CD4-positive, alpha-beta T cell treated with Interleukin-12 subunit alpha and Interleukin-12 subunit beta, for 1 hour (primary cell): Measurements from ENCODE around the gene LINGO1.

Experiments
- DNase-seq: peaks from one replicate; pipeline ENCODE4 v3.0.0-alpha.2; 2020

Gene LINGO1

GRCh38 chr15:77589839-77590238, 42.9 kb downstream of the LINGO1 start:
- no peak for DNase-seq

- DNase-seq: no peak
Observed at GRCh38 chr15:77588126-77588525, 44.6 kb downstream of the LINGO1 start.

GRCh38 chr15:77584691-77585090, 48.0 kb downstream of the LINGO1 start:
- no peak for DNase-seq

- no peak for DNase-seq
Observed at GRCh38 chr15:77584201-77584600, 48.5 kb downstream of the LINGO1 start.

GRCh38 chr15:77582763-77583162, 49.9 kb downstream of the LINGO1 start:
- DNase-seq: no peak

- DNase-seq: no peak
Observed at GRCh38 chr15:77581896-77582569, 50.7 kb downstream of the LINGO1 start.

GRCh38 chr15:77580996-77581682, 51.6 kb downstream of the LINGO1 start:
- no peak for DNase-seq

GRCh38 chr15:77579498-77580188, 53.1 kb downstream of the LINGO1 start:
- DNase-seq: no peak

- DNase-seq: no peak
Observed at GRCh38 chr15:77578641-77579372, 53.9 kb downstream of the LINGO1 start.

- DNase-seq: no peak
Observed at GRCh38 chr15:77577366-77577950, 55.3 kb downstream of the LINGO1 start.

GRCh38 chr15:77576538-77576937, 56.2 kb downstream of the LINGO1 start:
- no peak for DNase-seq

- DNase-seq: no peak
Observed at GRCh38 chr15:77575203-77575934, 57.3 kb downstream of the LINGO1 start.

GRCh38 chr15:77574521-77575202, 58.0 kb downstream of the LINGO1 start:
- DNase-seq: no peak

GRCh38 chr15:77573802-77574201, 58.9 kb downstream of the LINGO1 start:
- no peak for DNase-seq

GRCh38 chr15:77572186-77572585, 60.5 kb downstream of the LINGO1 start:
- DNase-seq: no peak

GRCh38 chr15:77571741-77572140, 61.0 kb downstream of the LINGO1 start:
- DNase-seq: no peak

- DNase-seq: no peak
Observed at GRCh38 chr15:77571181-77571580, 61.5 kb downstream of the LINGO1 start.

- no peak for DNase-seq
Observed at GRCh38 chr15:77569729-77570125, 63.0 kb downstream of the LINGO1 start.

- DNase-seq: no peak
Observed at GRCh38 chr15:77568973-77569728, 63.6 kb downstream of the LINGO1 start.

- no peak for DNase-seq
Observed at GRCh38 chr15:77568014-77568972, 64.4 kb downstream of the LINGO1 start.
